GM19328 (cell line): ENCODE results near the gene PUSL1.

ENCODE experiments used
- ATAC-seq: cut with Tn5 transposase; IDR thresholded peaks from one replicate; pipeline ENCODE4 v1.9.1; 2021; ENCODE audit warnings: mild to moderate bottlenecking, moderate library complexity; ENCODE audit not compliant: unreplicated experiment

PUSL1 gene

GRCh38 chr1:1335792-1336248 is 27.4 kb downstream of the PUSL1 start:
- ATAC-seq = no peak

GRCh38 chr1:1336446-1336845 is 28.0 kb downstream of the PUSL1 start:
- no peak for ATAC-seq

GRCh38 chr1:1336931-1337792 is 28.8 kb downstream of the PUSL1 start:
- no peak for ATAC-seq

GRCh38 chr1:1337793-1338147 is 29.4 kb downstream of the PUSL1 start:
- no peak for ATAC-seq

GRCh38 chr1:1338278-1338677 is 29.9 kb downstream of the PUSL1 start:
- ATAC-seq = no peak

- no peak for ATAC-seq
These were observed 31.8 kb downstream of the PUSL1 start for GRCh38 chr1:1340185-1340584.

- ATAC-seq = no peak
These were observed 32.6 kb downstream of the PUSL1 start for GRCh38 chr1:1340791-1341548.

GRCh38 chr1:1341549-1342021 is 33.2 kb downstream of the PUSL1 start:
- no peak for ATAC-seq

- ATAC-seq = no peak
These were observed 33.7 kb downstream of the PUSL1 start for GRCh38 chr1:1342061-1342562.

- no peak for ATAC-seq
These were observed 34.3 kb downstream of the PUSL1 start for GRCh38 chr1:1342584-1343115.

GRCh38 chr1:1343811-1344421 is 35.5 kb downstream of the PUSL1 start:
- no peak for ATAC-seq

- no peak for ATAC-seq
These were observed 36.4 kb downstream of the PUSL1 start for GRCh38 chr1:1344655-1345361.

GRCh38 chr1:1345384-1345783 is 37.0 kb downstream of the PUSL1 start:
- ATAC-seq = no peak

GRCh38 chr1:1345860-1346500 is 37.6 kb downstream of the PUSL1 start:
- no peak for ATAC-seq

- no peak for ATAC-seq
These were observed 38.1 kb downstream of the PUSL1 start for GRCh38 chr1:1346501-1346890.

- no peak for ATAC-seq
These were observed 38.7 kb downstream of the PUSL1 start for GRCh38 chr1:1347026-1347595.

GRCh38 chr1:1347663-1348419 is 39.4 kb downstream of the PUSL1 start:
- ATAC-seq = no peak

- ATAC-seq = peak; percentile 24
These were observed 40.2 kb downstream of the PUSL1 start for GRCh38 chr1:1348420-1349255.
